Mesenchymal stem cell (in vitro differentiated cells and primary cell): ENCODE measurements around the gene BCAS1.

ENCODE experiments used
- DNase-seq: peaks from one replicate; pipeline ENCODE4 v3.0.0-alpha.2; 2013
- H2AFZ ChIP-seq: one replicate; pipeline ENCODE4 v1.6.1; 2013; ENCODE audit warnings: low read depth, mild to moderate bottlenecking, control low read depth, inconsistent platforms, low read length, moderate library complexity
- H2AK5ac ChIP-seq: 2 replicates; pipeline ENCODE4 v1.6.1; 2013; ENCODE audit warnings: low read length, moderate library complexity, mild to moderate bottlenecking, inconsistent platforms; ENCODE audit not compliant: severe bottlenecking
- H2BK120ac ChIP-seq: one replicate; pipeline ENCODE4 v1.6.1; 2013; ENCODE audit warnings: low read depth, mild to moderate bottlenecking, inconsistent platforms, low read length, moderate library complexity
- H2BK12ac ChIP-seq, 2 experiments: one replicate each; pipeline ENCODE4 v1.6.1; 2013; ENCODE audit warnings: inconsistent platforms in 2 of 2, low read length in 2 of 2, mild to moderate bottlenecking in 2 of 2, moderate library complexity in 2 of 2, control low read depth in 1 of 2
- H2BK15ac ChIP-seq: one replicate; pipeline ENCODE4 v1.6.1; 2013; ENCODE audit warnings: mild to moderate bottlenecking, low read depth, inconsistent platforms; ENCODE audit not compliant: poor library complexity, severe bottlenecking
- H2BK5ac ChIP-seq: 2 replicates; pipeline ENCODE4 v1.6.1; 2013; ENCODE audit warnings: low read depth, mild to moderate bottlenecking, low read length, control low read depth, inconsistent platforms; ENCODE audit not compliant: poor library complexity, severe bottlenecking
- H3K14ac ChIP-seq, 2 experiments: one replicate each; pipeline ENCODE4 v1.6.1; 2013; ENCODE audit warnings: inconsistent platforms in 2 of 2, low read length in 2 of 2, control low read depth in 1 of 2, mild to moderate bottlenecking in 1 of 2, moderate library complexity in 1 of 2
- H3K18ac ChIP-seq, 2 experiments: one replicate each; pipeline ENCODE4 v1.6.1; 2013; ENCODE audit warnings: inconsistent platforms in 2 of 2, low read length in 2 of 2, control low read depth in 1 of 2, low read depth in 1 of 2, mild to moderate bottlenecking in 1 of 2
- H3K23ac ChIP-seq, 2 experiments: one replicate each; pipeline ENCODE4 v1.6.1; 2013; ENCODE audit warnings: inconsistent platforms in 2 of 2, low read length in 2 of 2, mild to moderate bottlenecking in 2 of 2, moderate library complexity in 2 of 2, control low read depth in 1 of 2
- H3K27ac ChIP-seq: 2 replicates; pipeline ENCODE4 v1.5.1; 2013; ENCODE audit warnings: mild to moderate bottlenecking, moderate library complexity, low read length, control low read depth, inconsistent platforms; ENCODE audit not compliant: poor library complexity, severe bottlenecking
- H3K27me3 ChIP-seq, 2 experiments: 2 replicates each; pipeline versions ENCODE4 v1.6.1 to v1.7.0; 2013; ENCODE audit warnings: low read length in 2 of 2, mild to moderate bottlenecking in 2 of 2, moderate library complexity in 2 of 2, control low read depth in 1 of 2, inconsistent platforms in 1 of 2; ENCODE audit not compliant: control insufficient read depth in 1 of 2, insufficient read depth in 1 of 2
- H3K36me3 ChIP-seq, 2 experiments: 2 replicates each; pipeline versions ENCODE4 v1.6.1 to v1.7.0; 2013; ENCODE audit warnings: low read length in 2 of 2, control low read depth in 1 of 2, inconsistent platforms in 1 of 2, low read depth in 1 of 2, mild to moderate bottlenecking in 1 of 2; ENCODE audit not compliant: insufficient read depth in 2 of 2, control insufficient read depth in 1 of 2
- H3K4ac ChIP-seq, 2 experiments: one replicate each; pipeline ENCODE4 v1.6.1; 2013; ENCODE audit warnings: inconsistent platforms in 2 of 2, low read length in 2 of 2, mild to moderate bottlenecking in 2 of 2, moderate library complexity in 2 of 2, control low read depth in 1 of 2, low read depth in 1 of 2
- H3K4me1 ChIP-seq: 2 replicates; pipeline ENCODE4 v1.6.1; 2013; ENCODE audit warnings: low read depth, low read length, control low read depth; ENCODE audit not compliant: control insufficient read depth, insufficient read depth
- H3K4me2 ChIP-seq: 2 replicates; pipeline ENCODE4 v1.6.1; 2013; ENCODE audit warnings: low read length, mild to moderate bottlenecking, inconsistent platforms; ENCODE audit not compliant: poor library complexity, severe bottlenecking
- H3K4me3 ChIP-seq, 2 experiments: 2 replicates each; pipeline versions ENCODE4 v1.5.1 to v1.7.0; 2013; ENCODE audit warnings: low read length in 2 of 2, mild to moderate bottlenecking in 2 of 2, control low read depth in 1 of 2, low read depth in 1 of 2; ENCODE audit not compliant: insufficient read depth in 1 of 2
- H3K79me1 ChIP-seq: replicated peaks from 2 replicates; pipeline ENCODE4 v1.6.1; 2013; ENCODE audit warnings: mild to moderate bottlenecking, control low read depth, low read length, inconsistent platforms; ENCODE audit not compliant: poor library complexity, severe bottlenecking
- H3K9ac ChIP-seq: 2 replicates; pipeline ENCODE4 v1.7.0; 2013; ENCODE audit warnings: mild to moderate bottlenecking, low read length, moderate library complexity
- H3K9me3 ChIP-seq: 2 replicates; pipeline ENCODE4 v1.7.0; 2013; ENCODE audit warnings: mild to moderate bottlenecking, low read length; ENCODE audit not compliant: control insufficient read depth
- H4K8ac ChIP-seq: one replicate; pipeline ENCODE4 v1.6.1; 2013; ENCODE audit warnings: inconsistent platforms, mild to moderate bottlenecking, low read length, moderate library complexity
- H4K91ac ChIP-seq: one replicate; pipeline ENCODE4 v1.6.1; 2013; ENCODE audit warnings: mild to moderate bottlenecking, low read length, inconsistent platforms
- WGBS: methylation state at CpG from one replicate; pipeline ENCODE4 v1.1.7; 2013; ENCODE audit warnings: mixed read lengths; 5-methylcytosine and 5-hydroxymethylcytosine counted together

BCAS1 gene

DNA sequence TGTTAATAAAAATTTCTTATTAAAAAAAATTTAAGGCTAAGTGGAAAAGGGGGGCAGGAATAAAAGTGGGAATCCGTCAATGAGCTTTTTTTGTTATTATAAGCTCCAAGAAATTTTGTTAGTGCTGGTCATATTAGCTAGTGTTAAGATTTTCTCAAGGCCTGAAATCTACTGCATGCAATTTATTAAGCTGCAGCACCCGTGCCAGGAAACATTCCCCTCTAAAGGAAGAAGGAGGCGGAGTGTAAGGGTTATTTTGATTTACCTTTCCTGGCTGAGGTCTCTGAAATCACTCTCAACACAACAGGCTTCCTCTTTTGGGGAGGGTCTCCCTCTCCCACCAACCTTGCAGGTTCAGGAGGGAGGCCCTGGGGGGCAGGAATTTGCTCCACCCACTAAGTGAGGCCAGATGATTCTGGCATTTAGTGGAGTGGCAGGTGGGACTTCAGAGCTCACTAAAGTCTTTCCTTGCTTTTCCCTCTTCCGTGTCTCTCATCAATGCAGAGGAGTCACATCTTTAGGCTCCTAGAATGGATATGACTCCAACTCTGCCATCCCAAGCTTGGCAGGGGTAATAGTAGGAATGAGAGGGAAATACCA is 168.8 kb downstream of the BCAS1 start:
- Histone ChIP-seq H3K27ac (peak overlapping the region; percentile 75), H3K79me1 (no peaks in the 10 kb centered on the region), H2AFZ (no peak overlapping the region), H3K27me3 (no peaks in the 10 kb centered on the region), H4K8ac (no peak overlapping the region), H3K18ac (peak overlapping the region; percentile 56 to 89), H3K36me3 (no peaks in the 10 kb centered on the region), H3K4me2 (no peak overlapping the region), H3K9ac (peak overlapping the region; percentile 80), H2BK5ac (no peak overlapping the region), H3K9me3 (no peaks in the 10 kb centered on the region), H3K4me1 (peaks cover 12% of the 10 kb centered on the region), H2BK120ac (no peak overlapping the region), H3K4me3 (no peak overlapping the region), H2BK12ac (peak overlapping the region; percentile 64 to 98), H3K4ac (peak overlapping the region; percentile 7 to 65), H3K14ac (peak overlapping the region in 1 of 2 experiments; percentile 92), H4K91ac (no peak overlapping the region), H3K23ac (no peak overlapping the region), H2AK5ac (peak overlapping the region; percentile 87), H2BK15ac (peak overlapping the region; percentile 99)
- no peak for DNase-seq
- 80% methylated on average over 2 of the region's 4 CpGs for WGBS

DNA sequence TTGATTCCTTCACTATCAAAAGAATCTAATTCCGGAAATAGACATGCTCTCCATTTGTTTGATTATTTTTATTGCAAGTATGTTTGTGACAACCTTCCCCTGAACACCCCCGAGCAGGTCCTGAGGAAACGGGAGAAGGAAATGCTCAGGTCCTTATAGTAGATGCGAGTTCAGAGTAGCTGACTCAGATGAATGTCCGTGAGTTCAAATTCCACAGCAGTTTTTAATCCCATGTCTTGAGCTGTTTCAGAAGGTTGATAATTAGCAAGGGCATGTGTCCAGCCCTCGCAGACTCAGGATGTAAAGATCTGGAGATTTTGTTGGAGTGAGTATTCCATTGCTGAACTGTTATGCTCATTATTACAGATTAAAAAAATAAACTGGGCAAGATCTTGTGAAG is 169.3 kb downstream of the BCAS1 start:
- Histone ChIP-seq H2AFZ (no peak overlapping the region), H3K27me3 (no peaks in the 10 kb centered on the region), H2BK12ac (peak overlapping the region in 1 of 2 experiments; percentile 52), H3K27ac (peak overlapping the region; percentile 91), H3K4me1 (peaks cover 12% of the 10 kb centered on the region), H3K23ac (no peak overlapping the region), H2BK15ac (no peak overlapping the region), H4K91ac (no peak overlapping the region), H3K4ac (peak overlapping the region in 1 of 2 experiments; percentile 72), H3K36me3 (no peaks in the 10 kb centered on the region), H3K9ac (peak overlapping the region; percentile 80), H3K4me2 (peak overlapping the region; percentile 37), H2BK5ac (peak overlapping the region; percentile 20), H3K14ac (no peak overlapping the region), H3K79me1 (no peaks in the 10 kb centered on the region), H3K9me3 (no peaks in the 10 kb centered on the region), H2AK5ac (no peak overlapping the region), H2BK120ac (no peak overlapping the region), H3K18ac (peak overlapping the region in 1 of 2 experiments; percentile 38), H3K4me3 (peak overlapping the region in 1 of 2 experiments; percentile 57), H4K8ac (no peak overlapping the region)
- 0% methylated on average over 5 of the region's 6 CpGs for WGBS
- DNase-seq: peak; percentile 75

DNA sequence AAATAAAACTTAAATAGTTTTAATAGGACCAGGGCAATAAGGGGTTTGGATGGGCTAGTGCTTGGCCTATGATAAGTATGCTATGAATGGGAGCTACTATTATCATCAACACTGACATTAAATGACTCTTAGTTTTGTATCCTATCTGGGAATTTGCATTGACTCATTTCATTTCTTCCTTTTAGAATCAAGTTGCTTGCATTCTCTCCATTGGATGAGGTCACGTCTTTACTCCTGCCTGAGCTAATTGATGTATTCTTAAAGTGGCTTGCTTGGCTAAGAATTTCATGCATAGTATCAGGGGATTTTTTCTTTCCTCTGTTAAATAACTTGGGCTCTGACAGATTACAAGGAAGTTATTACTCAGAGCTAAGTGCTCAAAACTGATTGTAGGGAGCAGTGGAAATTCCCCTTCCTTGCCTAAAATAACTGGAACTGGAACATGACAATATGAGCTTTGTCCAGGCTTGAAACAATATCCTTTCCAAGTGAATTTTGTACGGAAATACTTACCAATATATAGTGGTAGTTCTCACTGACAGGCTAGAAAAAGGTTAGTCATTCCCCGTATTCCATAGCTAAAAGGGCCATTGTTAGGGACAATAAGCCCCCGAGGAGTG is 169.9 kb downstream of the BCAS1 start:
- H3K9me3 ChIP-seq: no peaks in the 10 kb centered on the region
- no peak overlapping the region for H2AFZ ChIP-seq
- H3K4ac ChIP-seq: peak overlapping the region in 1 of 2 experiments; percentile 72
- peak overlapping the region in 1 of 2 experiments; percentile 52 for H2BK12ac ChIP-seq
- peak overlapping the region; percentile 91 for H3K27ac ChIP-seq
- no peak overlapping the region for H2AK5ac ChIP-seq
- peaks cover 12% of the 10 kb centered on the region for H3K4me1 ChIP-seq
- no peak overlapping the region for H3K14ac ChIP-seq
- no peak overlapping the region for H4K8ac ChIP-seq
- H3K27me3 ChIP-seq: no peaks in the 10 kb centered on the region
- H3K36me3 ChIP-seq: no peaks in the 10 kb centered on the region
- H2BK15ac ChIP-seq: no peak overlapping the region
- peak overlapping the region; percentile 20 for H2BK5ac ChIP-seq
- peak overlapping the region; percentile 80 for H3K9ac ChIP-seq
- no peak overlapping the region for H3K23ac ChIP-seq
- peak overlapping the region in 1 of 2 experiments; percentile 38 for H3K18ac ChIP-seq
- peak; percentile 95 for DNase-seq
- 0% methylated on average over 1 of the region's 4 CpGs for WGBS
- no peak overlapping the region for H4K91ac ChIP-seq
- peak overlapping the region in 1 of 2 experiments; percentile 57 for H3K4me3 ChIP-seq
- H2BK120ac ChIP-seq: no peak overlapping the region
- H3K4me2 ChIP-seq: peak overlapping the region; percentile 37
- H3K79me1 ChIP-seq: no peaks in the 10 kb centered on the region

GRCh38 chr20:53899351-53900167 is 170.8 kb downstream of the BCAS1 start:
- Histone ChIP-seq H2BK15ac (no peak overlapping the region), H4K8ac (peak overlapping the region; percentile 66), H2BK5ac (no peak overlapping the region), H3K27me3 (no peaks in the 10 kb centered on the region), H2BK12ac (peak overlapping the region; percentile 41 to 70), H3K79me1 (no peaks in the 10 kb centered on the region), H4K91ac (peak overlapping the region; percentile 79), H3K4me2 (no peak overlapping the region), H3K14ac (no peak overlapping the region), H3K9me3 (no peaks in the 10 kb centered on the region), H3K9ac (peak overlapping the region; percentile 21), H3K4ac (peak overlapping the region; percentile 27 to 68), H3K4me3 (no peak overlapping the region), H3K18ac (peak overlapping the region; percentile 40 to 62), H2AFZ (no peak overlapping the region), H3K23ac (no peak overlapping the region), H2AK5ac (peak overlapping the region; percentile 16), H3K36me3 (no peaks in the 10 kb centered on the region), H2BK120ac (peak overlapping the region; percentile 29), H3K4me1 (peaks cover 12% of the 10 kb centered on the region), H3K27ac (peak overlapping the region; percentile 48)
- DNase-seq: peak; percentile 93
- 9% methylated on average over 6 of the region's 8 CpGs for WGBS
